Effector CD4-positive, alpha-beta T cell (primary cell): ENCODE data around the gene ABCC10.
"Not testable (repeated sequence)": the region's sequence is repeated elsewhere in the genome, so short reads cannot be mapped to it uniquely, and the experiment has no call there.

Experiments used
- DNase-seq: peaks from one replicate; pipeline ENCODE4 v3.0.0-alpha.2; 2020

The ABCC10 gene

GRCh38 chr6:43498291-43498690 is 71.0 kb downstream of the ABCC10 start:
- not testable (repeated sequence) for DNase-seq

DNA sequence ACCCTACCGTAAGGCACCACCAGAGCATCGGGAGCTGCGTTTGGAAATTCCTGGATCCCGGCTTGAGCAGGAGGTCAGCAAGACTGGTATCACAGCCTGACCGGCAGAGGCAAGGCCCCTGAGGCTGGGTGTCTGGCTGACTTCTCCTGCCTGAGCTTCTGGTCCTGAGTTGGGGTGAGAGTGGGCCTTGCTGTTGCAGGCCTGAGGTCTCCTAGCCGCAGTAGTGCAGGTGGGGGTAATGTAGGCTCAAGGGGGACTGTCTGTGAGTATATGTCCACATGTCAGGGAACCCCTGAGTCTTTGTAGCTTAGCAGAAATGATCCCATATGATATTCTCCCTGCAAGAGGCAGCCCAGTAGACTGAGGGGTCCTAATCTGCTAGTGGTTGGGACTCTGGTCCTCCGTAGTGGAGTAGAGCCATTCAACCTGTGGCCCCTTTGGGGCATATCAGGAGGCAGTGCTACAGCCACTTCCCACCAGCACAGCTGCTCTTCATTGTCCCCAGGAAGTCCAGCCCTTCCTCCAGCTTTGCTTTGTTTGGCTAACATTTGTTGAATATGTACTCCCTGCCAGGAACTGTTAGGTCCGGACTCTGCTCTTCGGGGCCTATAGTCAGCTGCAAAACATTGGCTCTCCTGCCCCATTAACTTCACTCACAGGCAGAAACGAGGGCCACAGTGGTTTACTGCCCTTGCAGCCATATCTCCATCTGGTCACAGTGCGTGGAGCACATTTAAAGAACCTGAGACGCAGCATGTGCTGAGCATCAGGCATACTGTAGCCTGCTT is 71.9 kb downstream of the ABCC10 start:
- DNase-seq: no peak
